Neural progenitor cell (in vitro differentiated cells): ENCODE data around the gene PTP4A2.

Experiments
- EZH2phosphoT487 ChIP-seq: fragments of 200-600 bp; sonication (generic); IDR thresholded peaks from 2 replicates; pipeline ENCODE4 v1.6.1; 2017; ENCODE audit warnings: antibody characterized with exemption
- TF ChIP-seq, protein P1 (sequence below): fragments of 200-600 bp; sonication (generic); IDR thresholded peaks from 2 replicates; pipeline ENCODE4 v1.5.1; 2017; ENCODE audit warnings: antibody characterized with exemption, mild to moderate bottlenecking

DNA sequence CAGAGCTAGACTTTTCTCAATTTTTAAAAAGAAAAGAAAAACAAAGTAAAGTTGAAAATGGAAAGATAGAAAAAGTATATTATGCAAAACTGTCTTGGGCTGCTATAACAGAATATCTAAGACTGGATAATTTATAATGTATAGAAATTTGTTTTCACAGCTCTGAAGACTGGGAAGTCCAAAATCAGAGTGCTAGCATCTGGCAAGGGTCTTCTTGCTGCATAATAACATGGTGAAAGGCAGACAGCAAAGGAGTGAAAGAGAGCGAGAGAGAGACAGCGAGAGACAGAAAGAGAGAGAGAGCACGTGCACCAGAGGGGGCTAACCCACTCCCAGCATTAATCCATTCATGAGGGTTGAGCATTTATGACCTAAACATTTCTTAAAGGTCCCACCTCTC lies 63.2 kb downstream of the PTP4A2 start:
- TF ChIP-seq, protein P1, sequence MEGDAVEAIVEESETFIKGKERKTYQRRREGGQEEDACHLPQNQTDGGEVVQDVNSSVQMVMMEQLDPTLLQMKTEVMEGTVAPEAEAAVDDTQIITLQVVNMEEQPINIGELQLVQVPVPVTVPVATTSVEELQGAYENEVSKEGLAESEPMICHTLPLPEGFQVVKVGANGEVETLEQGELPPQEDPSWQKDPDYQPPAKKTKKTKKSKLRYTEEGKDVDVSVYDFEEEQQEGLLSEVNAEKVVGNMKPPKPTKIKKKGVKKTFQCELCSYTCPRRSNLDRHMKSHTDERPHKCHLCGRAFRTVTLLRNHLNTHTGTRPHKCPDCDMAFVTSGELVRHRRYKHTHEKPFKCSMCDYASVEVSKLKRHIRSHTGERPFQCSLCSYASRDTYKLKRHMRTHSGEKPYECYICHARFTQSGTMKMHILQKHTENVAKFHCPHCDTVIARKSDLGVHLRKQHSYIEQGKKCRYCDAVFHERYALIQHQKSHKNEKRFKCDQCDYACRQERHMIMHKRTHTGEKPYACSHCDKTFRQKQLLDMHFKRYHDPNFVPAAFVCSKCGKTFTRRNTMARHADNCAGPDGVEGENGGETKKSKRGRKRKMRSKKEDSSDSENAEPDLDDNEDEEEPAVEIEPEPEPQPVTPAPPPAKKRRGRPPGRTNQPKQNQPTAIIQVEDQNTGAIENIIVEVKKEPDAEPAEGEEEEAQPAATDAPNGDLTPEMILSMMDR, result no peak
- no peak for TF ChIP-seq EZH2phosphoT487
